Stimulated activated CD8-positive, alpha-beta memory T cell treated with anti-CD3 and anti-CD28 coated beads, Interleukin-7, amount 100 ng/mL, for 24 hours (primary cell): ENCODE results near the gene THRB.

ENCODE experiments used
- DNase-seq: peaks from one replicate; pipeline ENCODE4 v3.0.0-alpha.2; 2020; ENCODE audit warnings: low read depth

THRB gene

DNA sequence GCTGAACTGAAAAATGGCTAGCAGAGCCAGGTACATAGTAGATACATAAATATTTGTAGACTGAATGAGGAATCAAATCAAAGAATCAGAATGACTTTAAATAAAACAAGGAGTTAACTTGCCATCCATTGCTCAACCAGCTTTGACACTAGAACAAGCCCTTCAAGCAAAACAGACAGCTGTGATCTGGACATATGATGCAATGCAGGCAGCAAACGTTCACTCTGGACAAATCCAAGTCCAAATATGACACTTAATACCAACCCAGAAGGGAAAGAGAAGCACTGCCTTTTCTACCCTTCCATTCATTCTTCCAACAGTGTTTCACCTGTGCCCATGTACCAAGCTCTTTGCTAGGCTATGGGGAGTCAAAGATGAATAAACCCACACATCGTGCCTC lies 4.5 kb downstream of the THRB start:
- DNase-seq: no peak

DNA sequence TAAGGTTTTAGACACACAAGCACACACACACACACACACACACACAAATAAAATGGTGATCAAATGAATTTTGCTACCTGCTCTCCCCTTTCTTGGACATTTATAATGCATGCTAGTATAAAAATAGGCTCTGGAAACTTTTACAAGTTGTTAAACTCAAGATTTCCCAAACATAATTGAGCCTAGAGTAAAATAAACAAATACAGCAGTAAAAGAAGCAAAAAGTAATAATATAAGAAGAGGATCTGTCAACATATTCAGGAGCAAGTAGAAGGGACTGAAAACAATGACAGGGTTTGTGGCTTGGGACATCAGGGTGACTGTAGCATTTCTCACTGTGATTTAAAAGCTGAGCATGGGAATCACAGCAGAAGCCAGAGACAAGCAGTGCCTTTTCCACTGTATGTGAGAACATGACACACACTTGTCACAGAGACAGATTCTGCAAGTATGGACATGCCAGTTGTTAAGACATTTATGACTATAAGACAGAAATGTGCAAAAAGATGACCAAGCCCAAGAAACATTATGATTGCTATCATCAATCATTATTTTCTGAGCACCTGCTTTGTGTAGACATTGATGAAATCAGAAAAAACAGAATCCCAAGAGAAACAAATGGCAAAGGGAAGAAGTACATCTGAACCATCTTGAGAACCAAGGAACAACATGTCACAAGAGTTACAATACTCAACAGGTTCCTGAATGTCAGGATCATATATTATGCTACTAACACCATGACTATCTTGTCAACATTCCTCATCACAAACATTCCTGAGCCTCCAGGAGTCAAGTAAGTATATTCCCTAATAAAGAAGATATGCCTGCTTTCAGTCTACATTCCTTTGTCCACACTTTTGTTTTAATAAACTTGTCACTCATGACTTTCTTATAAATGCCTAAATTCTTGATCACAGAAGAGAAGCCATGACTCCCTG lies 7.1 kb downstream of the THRB start:
- DNase-seq: no peak

DNA sequence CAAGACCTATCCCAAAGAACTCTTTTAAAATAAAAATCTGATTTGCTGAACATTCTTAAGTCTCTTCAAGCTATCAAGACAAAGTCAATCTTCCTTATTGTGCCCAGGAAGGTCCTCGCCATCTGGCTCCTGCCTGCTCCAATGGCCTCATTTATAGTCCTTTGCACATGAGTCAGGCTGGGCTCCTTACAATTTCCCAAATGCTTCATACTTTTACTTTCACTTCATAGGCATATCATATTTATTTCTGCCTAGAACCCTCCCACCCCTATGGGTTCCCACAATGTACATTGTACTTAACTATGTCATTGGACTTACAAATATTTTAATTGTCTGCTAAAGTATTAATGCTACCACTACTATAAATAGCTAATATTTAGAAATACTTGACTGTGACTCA lies 9.1 kb downstream of the THRB start:
- no peak for DNase-seq

DNA sequence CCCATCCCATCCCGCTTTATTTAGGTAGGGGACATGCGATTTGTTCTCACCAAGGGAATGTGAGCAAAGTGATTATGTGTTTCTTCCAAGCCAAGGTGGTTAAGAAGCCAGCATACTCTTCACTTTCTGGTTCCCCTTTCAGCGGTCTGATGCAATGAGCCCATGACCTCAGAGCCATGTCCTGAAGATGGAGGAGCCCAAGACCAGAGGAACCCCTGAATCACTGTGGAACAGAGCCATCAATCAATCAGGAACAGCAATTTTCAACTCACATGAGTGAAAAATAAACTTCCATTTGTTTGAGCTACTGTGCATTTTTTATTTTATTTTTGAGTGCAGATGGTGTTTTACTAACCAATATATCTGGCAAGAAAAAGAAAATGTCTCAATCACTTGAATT lies 10.8 kb downstream of the THRB start:
- DNase-seq: no peak

DNA sequence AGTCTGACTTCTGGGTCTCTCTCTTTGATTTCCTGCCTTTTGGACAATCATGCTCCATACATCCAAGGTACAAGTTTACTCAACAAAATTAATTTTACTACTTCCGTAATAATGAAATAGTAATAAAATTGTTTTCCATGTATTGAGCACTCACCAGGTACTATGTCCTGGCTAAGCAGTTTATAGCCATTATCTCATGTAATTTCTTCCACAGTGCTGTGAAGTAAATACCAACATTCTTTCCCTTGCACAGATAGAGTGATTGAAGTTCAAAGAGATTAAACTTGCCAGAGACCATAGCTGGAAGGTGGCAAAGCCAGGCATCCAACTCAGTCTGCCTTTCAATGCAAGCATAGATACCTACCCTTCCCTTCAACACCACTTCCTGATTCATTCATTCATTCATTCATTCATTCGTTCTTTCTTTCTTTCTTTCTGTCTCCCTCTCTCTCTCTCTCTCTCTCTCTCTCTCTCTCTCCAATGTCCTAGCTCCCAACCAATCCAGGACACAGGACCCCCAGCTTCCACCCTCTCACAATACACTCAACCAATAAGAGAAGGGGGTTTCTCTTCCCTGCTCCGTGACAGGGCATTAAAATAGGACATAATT lies 12.4 kb downstream of the THRB start:
- DNase-seq: no peak

DNA sequence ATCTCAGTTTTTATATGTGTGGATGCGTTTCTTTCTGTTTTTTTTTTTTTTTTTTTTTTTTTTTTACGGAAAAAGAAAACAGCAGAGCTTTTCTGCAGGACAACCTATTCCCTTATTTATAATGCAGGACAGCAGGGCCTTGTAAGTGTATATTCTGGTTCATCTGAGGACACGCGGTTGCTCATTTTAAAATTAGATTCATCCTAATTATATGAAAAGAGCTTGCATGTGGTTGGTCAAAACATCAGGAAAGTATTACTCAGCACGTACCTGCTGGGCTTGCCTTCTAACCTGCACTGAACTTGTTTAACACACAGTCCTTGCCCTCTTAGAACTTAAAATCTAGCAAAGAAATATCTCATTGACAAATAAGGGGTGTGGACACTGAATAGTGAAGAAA lies 13.5 kb downstream of the THRB start:
- no peak for DNase-seq

DNA sequence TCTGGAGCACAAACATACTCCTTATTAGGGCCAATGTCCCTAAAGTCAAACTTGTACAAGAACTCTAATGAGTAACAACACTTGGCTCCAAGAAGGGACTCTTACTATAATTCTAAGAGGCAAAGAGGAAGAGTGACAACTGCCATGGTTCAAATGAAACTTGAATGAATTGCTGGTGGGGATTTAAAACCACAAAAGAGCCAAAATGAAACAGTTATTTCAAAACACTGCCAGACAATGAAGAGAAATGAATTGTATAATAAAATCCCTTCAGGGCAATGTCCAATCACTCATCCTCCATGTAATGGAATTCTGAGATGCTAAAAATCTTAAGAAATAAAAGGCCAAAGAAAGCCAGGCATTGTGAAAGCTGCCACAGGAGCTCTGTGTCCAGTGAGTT lies 14.2 kb downstream of the THRB start:
- DNase-seq: no peak

DNA sequence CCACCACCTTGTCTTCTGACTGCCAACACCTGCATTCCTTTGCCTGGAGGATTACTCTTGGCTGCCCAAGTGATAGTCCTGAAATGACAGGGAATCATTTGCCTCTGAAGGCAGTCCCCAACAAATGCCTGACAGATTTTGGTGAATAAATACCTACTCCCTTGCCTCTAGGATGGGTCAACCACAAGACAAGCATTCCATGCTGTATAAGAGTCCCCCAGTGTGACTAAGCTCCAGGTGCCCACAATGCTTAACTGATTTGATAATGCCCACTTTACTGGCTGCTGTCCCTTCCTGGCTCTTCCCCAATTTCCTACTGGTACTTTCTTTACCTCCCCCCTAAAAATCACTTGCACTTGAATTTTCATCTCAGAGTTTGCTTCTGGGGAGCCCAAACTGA lies 14.8 kb downstream of the THRB start:
- no peak for DNase-seq

DNA sequence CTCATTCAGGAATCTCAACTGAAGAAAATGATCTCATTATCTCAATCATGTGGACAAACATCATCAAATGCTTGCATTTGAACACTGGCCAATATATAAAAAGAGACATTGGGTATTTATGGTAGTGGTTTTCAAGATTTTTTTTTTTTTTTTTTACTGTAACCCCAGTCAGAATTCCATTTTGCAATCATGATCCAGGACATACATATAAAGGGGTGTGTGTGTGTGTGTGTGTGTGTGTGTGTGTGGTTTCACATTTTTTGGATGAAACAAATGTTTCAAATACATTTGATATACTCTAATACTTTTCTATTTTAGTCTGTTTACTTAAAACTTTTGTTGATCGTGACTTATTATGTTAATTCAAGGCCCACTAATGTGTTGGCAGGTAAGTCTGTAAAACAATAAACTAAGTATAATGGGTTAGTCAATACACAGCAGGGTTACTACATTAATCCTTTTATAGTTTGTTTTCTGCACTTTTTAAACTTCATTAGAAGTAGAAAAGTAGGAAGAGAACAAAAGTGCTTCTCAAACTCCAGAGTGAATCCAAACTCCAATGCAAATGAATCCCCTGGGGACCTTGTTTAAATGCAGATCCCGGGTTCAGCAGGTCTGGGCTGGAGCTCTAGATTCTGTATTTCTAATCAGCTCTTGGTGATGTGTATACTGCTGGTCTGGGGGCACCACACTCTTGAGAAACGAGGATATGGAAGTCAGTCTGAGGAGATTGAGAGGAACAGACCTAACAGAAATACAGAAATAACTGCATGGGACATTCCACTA lies 17.6 kb downstream of the THRB start:
- no peak for DNase-seq

DNA sequence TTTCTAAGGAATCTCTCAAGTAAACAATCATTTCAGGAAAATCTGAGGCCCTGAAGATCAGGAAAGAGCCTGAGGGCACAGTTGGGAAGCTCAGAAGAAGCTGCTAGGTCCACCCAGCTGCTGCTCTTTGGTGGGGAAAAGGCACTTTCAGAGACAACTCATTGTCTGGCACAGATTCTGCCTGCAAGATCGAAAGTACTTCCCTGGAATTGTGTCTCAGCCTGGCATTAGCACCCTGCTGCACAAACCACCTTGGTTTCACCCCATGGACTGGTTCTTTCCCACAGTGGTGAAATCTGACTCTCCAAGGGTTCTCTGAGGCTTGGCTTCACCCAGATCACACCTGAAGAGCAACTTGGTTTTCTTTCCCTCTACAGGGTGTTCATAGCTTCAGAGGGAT lies 18.7 kb downstream of the THRB start:
- no peak for DNase-seq

DNA sequence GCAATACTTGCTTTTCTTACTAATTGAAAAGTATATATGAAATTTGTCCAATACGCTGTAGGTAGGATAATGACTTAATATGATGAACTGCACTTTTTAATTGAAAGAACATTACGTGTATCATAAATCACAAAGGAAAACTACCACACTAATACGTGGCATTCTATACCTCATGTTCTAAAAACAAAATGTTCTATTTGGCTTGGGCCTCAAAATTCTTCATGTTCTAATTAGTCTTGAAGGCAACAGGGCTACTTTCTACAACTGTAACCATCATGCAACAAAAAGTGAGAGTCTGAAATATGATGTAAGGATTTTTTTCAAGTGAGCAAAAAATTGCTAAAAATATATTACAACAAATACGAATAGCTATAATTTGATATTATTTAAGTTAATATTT lies 19.8 kb downstream of the THRB start:
- no peak for DNase-seq

DNA sequence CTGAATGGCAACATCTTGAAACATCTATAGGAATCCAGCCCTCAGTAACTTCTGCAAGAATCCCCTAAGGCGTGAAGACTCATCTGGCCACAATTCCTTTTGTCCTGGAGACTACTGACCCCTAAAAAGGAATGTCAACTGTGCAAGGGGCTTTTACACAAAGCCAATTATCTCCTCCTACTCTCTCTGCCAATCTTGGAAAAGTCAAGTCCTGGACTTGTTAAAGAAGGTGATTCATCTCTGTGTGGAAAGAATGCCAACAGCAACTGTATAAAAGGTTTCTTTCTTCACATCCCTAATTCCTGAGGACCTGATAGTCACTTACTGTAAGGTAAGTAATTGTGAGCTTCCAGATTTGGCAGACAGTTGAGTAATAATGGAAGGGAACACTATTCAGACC lies 22.3 kb downstream of the THRB start:
- no peak for DNase-seq

DNA sequence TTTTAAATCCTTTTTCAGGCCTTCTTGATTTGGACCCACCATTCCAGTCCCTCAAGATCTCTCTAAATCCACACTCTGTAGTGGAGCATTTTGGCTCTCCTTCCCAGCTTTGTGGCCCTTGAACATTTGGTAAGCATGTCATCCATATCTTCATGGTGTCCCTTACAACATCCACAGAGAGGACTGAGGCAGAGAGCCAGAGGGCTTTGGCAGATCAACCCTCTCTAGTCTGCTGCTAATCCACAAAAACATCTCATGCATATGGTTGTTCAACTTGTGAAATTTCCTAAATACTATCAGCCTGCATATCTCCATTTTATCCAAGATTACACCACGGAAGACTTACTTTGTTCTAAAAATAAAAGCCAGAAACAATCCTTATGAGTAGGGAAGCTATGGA lies 23.2 kb downstream of the THRB start:
- DNase-seq: no peak

DNA sequence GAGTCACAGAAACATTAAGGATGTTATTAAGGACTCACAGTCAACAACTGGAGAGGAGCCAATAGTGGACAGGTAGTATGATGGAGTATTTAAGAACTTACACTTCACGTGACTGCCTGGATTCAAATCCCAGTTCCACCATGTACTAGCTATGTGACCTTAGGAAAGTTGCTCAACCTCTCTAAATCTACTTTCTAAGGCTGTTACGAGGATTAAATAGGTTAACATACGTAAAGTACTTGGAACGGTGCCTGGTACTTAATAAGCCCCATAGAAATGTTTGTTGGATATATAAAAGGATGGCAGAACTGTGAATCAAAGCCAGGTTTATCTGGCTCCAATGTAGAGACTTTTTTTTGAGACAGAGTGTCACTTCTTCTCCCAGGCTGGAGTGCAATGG lies 24.4 kb downstream of the THRB start:
- DNase-seq: no peak

DNA sequence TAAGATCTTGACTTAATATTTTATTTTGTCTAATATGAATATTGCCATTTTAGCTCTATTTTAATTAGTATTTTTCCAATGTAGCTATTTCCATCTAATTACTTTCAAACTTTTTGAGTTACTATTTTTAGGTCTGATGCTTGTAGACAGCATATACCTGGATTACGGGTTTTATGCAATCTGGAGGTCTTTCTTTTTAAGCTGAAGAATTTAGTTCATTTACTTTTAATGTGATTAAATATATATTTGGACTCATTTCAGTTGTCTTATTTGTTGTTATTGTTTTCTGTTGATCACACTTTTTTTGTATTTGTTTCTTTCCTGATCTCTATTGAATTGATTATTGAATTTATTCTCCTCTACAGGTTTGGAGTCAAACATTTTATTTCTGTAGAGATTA lies 30.3 kb downstream of the THRB start:
- DNase-seq: no peak

DNA sequence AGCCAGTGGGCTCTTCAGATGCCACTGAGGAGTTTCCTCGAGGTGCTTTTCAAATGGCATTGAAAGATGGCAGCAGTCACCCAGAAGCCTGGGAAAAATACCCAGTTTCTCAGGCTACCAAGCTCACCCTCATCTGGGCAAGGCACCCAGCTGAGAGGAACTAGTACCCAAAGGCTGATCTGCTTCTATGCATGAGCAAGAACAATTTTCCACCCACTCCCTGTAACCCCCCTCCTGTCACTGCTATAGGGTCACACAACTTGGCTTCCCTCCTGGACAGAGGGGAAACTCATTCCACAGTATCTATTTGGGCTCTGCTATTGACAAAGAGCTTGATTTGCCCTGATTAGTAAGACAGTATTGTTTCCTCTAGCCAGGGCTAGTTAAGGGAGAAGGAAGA lies 31.9 kb downstream of the THRB start:
- DNase-seq: no peak

DNA sequence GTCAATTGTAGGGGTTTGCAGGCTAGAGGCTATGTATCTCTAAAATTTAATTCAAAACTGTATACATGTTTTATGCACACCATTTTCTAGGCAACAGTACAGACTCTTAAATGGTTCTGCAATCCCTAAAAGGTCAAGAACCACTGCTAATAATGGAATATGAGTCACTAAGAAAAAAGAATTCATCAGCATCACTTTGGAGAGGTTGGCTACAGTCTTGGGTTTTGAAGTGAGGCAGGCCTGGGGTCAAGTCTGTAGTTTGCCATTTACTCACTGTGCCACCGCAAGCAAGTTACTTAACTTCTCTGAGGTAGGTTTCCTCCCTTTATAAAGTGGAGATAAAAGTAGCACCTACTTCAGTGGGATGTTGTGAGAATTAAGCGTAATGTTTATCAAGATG lies 33.7 kb downstream of the THRB start:
- DNase-seq: no peak

DNA sequence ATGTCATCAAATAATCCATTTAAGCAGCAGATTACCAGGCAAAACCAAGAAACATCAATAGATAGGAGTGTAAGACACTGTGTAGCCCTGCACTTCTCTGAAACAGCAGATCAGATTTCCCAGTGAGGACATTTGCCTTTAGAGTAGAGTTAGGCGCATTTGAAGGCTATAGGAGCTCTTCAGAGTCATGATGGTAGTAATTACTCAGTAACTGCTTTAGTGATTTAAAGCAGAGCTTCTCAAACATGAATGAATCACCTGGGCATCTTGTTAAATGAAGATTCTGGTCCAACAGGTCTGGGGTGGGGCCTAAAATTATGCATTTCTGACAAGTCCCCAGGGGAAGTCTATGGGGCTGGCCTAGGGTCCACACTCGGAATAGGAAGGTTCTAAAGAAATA lies 36.9 kb downstream of the THRB start:
- DNase-seq: no peak

DNA sequence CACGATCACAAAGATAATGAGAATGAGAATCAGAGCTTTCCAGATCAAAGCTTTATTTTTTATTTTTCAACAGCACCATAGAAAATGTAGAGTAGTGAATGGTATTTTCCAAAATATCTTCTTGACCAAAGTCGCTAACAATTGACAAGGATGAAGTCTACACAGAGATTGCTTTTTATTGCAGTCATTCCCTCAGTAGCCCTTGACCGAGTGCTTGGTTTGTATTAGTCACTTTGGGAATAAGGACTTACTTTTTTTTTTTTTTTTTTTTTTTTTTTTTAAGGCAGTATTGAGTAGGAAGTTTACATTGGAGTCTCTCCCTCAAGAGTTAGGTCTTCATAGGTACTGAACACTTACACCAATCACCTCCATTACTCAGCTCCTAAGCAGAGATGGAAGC lies 39.8 kb downstream of the THRB start:
- no peak for DNase-seq

DNA sequence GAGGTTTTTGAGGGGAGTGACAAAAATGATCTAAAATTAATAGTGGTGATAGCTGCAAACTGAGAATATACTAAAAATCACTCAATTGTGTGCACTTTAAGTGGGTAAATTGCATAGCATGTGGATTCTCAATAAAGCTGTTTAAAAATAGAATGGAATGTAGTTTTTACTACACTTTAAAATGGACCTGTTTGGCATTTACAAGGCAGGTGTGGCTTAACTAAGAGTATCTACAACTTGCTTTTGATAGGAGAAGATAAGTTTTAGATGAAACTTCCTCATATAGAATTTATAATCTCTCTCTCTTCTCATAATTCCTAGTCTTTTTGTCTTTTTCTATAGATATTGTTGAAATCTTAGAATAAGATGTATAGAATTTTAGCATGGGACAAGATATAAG lies 40.3 kb downstream of the THRB start:
- DNase-seq: no peak

DNA sequence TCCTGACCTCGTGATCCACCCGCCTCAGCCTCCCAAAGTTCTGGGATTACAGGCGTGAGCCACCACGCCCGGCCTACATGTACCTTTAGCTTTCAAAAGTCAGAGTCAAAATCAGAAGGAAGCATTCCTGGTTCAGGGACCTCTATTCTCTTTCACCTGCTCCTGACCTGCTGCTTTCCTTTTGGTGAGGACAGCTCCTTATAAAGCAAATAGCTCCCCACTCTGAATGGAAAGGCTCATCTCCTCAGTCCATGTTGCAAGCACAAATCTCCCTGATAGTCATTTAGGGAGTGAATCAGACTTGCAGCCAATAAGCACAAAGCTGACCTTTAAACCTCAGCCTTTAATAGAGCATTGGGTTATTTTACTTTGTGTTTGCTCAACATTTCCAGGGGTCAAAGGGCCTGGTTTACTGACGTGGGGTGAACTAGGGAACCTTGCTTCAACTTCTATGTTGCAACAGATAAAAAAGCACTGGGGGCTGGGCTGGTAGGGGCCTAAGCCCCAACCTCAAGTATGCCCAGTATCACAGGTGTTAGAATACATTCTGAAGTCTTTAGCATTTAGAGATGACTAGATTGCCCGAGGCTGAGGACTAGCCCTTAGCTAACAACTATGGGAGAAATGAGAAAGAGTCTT lies 43.1 kb downstream of the THRB start:
- no peak for DNase-seq

DNA sequence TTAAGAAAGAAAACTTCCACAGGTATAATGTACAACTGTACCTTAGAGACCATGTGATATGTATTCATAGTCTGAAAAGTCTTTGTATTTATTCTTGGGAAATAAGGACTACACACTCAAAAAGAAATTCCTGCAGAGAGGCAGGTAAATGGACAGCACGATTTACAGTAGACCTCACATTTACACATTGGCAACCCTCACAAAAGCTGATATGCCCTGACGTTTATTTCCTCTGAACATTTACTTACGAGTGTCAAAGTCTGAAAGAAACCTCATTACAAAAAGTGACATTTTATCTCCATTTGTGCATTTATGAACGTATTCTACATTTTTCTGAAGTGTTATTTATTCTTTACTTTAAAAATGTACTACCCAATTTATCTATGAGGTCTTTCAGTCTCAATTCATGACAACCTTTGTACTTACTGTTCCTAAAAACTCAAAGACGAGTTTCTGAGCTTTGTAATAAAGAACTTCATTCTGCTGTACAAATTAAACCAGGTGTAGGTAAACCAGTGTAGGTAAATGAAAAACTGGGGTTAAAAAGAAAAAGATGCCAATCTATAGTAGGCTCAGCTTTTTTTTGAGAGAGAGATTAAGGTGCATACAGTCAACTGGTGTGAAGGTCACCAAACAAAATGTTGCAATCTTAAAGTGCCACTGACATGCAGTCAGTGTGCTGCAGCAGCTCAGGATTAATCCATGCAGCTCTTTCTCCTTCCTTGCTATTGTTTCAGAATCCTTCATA lies 44.3 kb downstream of the THRB start:
- DNase-seq: no peak
